NOMO-1 (cell line): ENCODE data around the gene MTHFR.

ENCODE experiments used
- DNase-seq, 2 experiments: peaks; one replicate each; lab custom pipeline; 2025; ENCODE audit not compliant: unreplicated experiment in 2 of 2; lab: John Stamatoyannopoulos, UW

The MTHFR gene

GRCh38 chr1:11805422-11806306 is at the start of gene MTHFR, which contains the start of gene CLCN6:
MTHFR (minus strand) TSS chr1:11805964; CDS start chr1:11803116, 2,848 bp downstream.
CLCN6 (plus strand) TSS chr1:11806191; CDS start chr1:11806263, 72 bp downstream.
- DNase-seq, result peak; percentile 99

- no peak for DNase-seq
Measured at GRCh38 chr1:11855430-11855829, 49.7 kb upstream of the MTHFR start.

GRCh38 chr1:11854519-11854918 is 48.8 kb upstream of the MTHFR start:
- no peak for DNase-seq

GRCh38 chr1:11851180-11851579 is 45.4 kb upstream of the MTHFR start:
- DNase-seq, result peak; percentile 84 to 97

GRCh38 chr1:11850156-11850555 is 44.4 kb upstream of the MTHFR start:
- DNase-seq, result no peak

GRCh38 chr1:11848373-11848700 is 42.6 kb upstream of the MTHFR start:
- no peak for DNase-seq

- DNase-seq, result no peak
Measured at GRCh38 chr1:11847667-11848372, 42.1 kb upstream of the MTHFR start, which contains the start of gene NPPA. NPPA (minus strand) TSS chr1:11847783; CDS start chr1:11847684, 99 bp downstream.

GRCh38 chr1:11845641-11846335 is 40.0 kb upstream of the MTHFR start:
- no peak for DNase-seq

- peak; percentile 69 to 75 for DNase-seq
Measured at GRCh38 chr1:11842154-11843041, 36.6 kb upstream of the MTHFR start.

- DNase-seq, result no peak
Measured at GRCh38 chr1:11841245-11842153, 35.7 kb upstream of the MTHFR start.

- DNase-seq, result no peak
Measured at GRCh38 chr1:11839727-11840705, 34.3 kb upstream of the MTHFR start.

GRCh38 chr1:11838349-11839272 is 32.8 kb upstream of the MTHFR start:
- DNase-seq, result peak; percentile 39 to 65

GRCh38 chr1:11837767-11838348 is 32.1 kb upstream of the MTHFR start:
- DNase-seq, result no peak

- DNase-seq, result no peak
Measured at GRCh38 chr1:11836955-11837766, 31.4 kb upstream of the MTHFR start.

- no peak for DNase-seq
Measured at GRCh38 chr1:11835441-11836225, 29.9 kb upstream of the MTHFR start.
